HepG2 (cell line): ENCODE measurements around the gene AADACL4. TPM values are rescaled to one million over a fixed set of nuclear protein-coding genes. Genes with fewer than 3 reads are reported as not detected.

Experiments used
- ARID4A ChIP-seq: sonication (generic); formaldehyde crosslinking; IDR thresholded peaks from 2 replicates; pipeline ENCODE4 v1.5.0; 2020; ENCODE audit warnings: mild to moderate bottlenecking, missing genetic modification reagents, borderline replicate concordance
- BRCA1 ChIP-seq: sonication (generic); formaldehyde crosslinking; IDR thresholded peaks from 2 replicates; pipeline ENCODE4 v1.4.0; 2020; ENCODE audit warnings: missing genetic modification reagents
- CREB3 ChIP-seq: sonication (generic); formaldehyde crosslinking; IDR thresholded peaks from 2 replicates; pipeline ENCODE4 v1.5.0; 2020; ENCODE audit warnings: missing genetic modification reagents
- FIP1L1 ChIP-seq: fragments of 200-400 bp; formaldehyde crosslinking; IDR thresholded peaks from 2 replicates; pipeline ENCODE4 v1.6.1; 2018; ENCODE audit warnings: low read depth, mild to moderate bottlenecking, low read length, moderate library complexity, borderline replicate concordance; ENCODE audit not compliant: insufficient read depth
- HMGXB3 ChIP-seq: sonication (generic); formaldehyde crosslinking; IDR thresholded peaks from 2 replicates; pipeline ENCODE4 v1.4.0; 2020; ENCODE audit warnings: missing genetic modification reagents, borderline replicate concordance
- HNF4G ChIP-seq, 2 experiments: sonication (generic) in 1 of 2; formaldehyde crosslinking in 1 of 2; IDR thresholded peaks; 2 replicates each; pipeline versions ENCODE4 v1.4.0 to v1.6.1; 2011 to 2020; ENCODE audit warnings: borderline replicate concordance in 2 of 2, low read depth in 2 of 2, mild to moderate bottlenecking in 2 of 2, low read length in 1 of 2, missing genetic modification reagents in 1 of 2, moderate library complexity in 1 of 2
- JUNB ChIP-seq: sonication (generic); formaldehyde crosslinking; IDR thresholded peaks from 2 replicates; pipeline ENCODE4 v1.8.0; 2022; ENCODE audit warnings: missing genetic modification reagents, mild to moderate bottlenecking, borderline replicate concordance
- PBX3 ChIP-seq: sonication (generic); formaldehyde crosslinking; IDR thresholded peaks from 2 replicates; pipeline ENCODE4 v1.8.1; 2023; ENCODE audit warnings: missing genetic modification reagents, inconsistent platforms, borderline replicate concordance
- SIX1 ChIP-seq: sonication (generic); formaldehyde crosslinking; IDR thresholded peaks from 2 replicates; pipeline ENCODE4 v1.4.0; 2020; ENCODE audit warnings: missing genetic modification reagents, borderline replicate concordance
- SRSF9 ChIP-seq: fragments of 200-400 bp; formaldehyde crosslinking; IDR thresholded peaks from 2 replicates; pipeline ENCODE4 v1.6.1; 2018; ENCODE audit warnings: borderline replicate concordance, mild to moderate bottlenecking, low read depth, low read length; ENCODE audit not compliant: insufficient read depth, poor library complexity, severe bottlenecking
- ZBTB37 ChIP-seq: sonication (generic); formaldehyde crosslinking; IDR thresholded peaks from 2 replicates; pipeline ENCODE4 v1.4.0; 2020; ENCODE audit warnings: mild to moderate bottlenecking, missing genetic modification reagents
- ZFY ChIP-seq: sonication (generic); formaldehyde crosslinking; IDR thresholded peaks from 2 replicates; pipeline ENCODE4 v1.4.0; 2020; ENCODE audit warnings: missing genetic modification reagents
- ZNF674 ChIP-seq: sonication (generic); formaldehyde crosslinking; IDR thresholded peaks from 2 replicates; pipeline ENCODE4 v1.5.0; 2020; ENCODE audit warnings: low read depth, mild to moderate bottlenecking, missing genetic modification reagents
- polyA plus RNA-seq, 8 experiments: library from polyadenylated mRNA; depleted of rRNA in 3 of 8; stranded (reverse) in 7 of 8; unstranded in 1 of 8; fragments of >200 nt; fragmentation: Illumina TruSeq in 4 of 8; extraction: Trizol in 4 of 8; gene quantifications; 2 replicates each; pipeline versions ENCODE4 v1.2.1 to v1.2.3, GENCODE V29; 2011 to 2016; ENCODE audit warnings: low read depth in 4 of 8, missing spikeins in 1 of 8, mixed read lengths in 1 of 8; ENCODE audit not compliant: insufficient read depth in 1 of 8
- total RNA-seq, 5 experiments: library from RNA; depleted of rRNA; stranded (reverse); fragments of >200 nt; fragmentation: Illumina TruSeq; extraction: Trizol; gene quantifications; 2 replicates each; pipeline ENCODE4 v1.2.3, GENCODE V29; 2016; ENCODE audit warnings: low read depth in 1 of 5

The AADACL4 gene
- total and polyA plus RNA-seq, 2 of the 13 experiments (the other 11 are each of a cell fraction or from before 2014, with no cell fraction given), result not detected

- TF ChIP-seq PBX3 (CRISPR knock-in tag), result no peak
- TF ChIP-seq ZBTB37, result no peak
- peak; percentile 92 for TF ChIP-seq JUNB (CRISPR knock-in tag)
- no peak for TF ChIP-seq FIP1L1
- TF ChIP-seq HNF4G (IDR thresholded peaks at IDR 0.05; ENCODE audit: borderline replicate concordance, low read depth, low read length), result no peak; the same call in 1 of the 2 replicates
- peak; percentile 77; the same call in 1 of the 2 replicates for TF ChIP-seq HNF4G (CRISPR knock-in tag; IDR thresholded peaks at IDR 0.05; ENCODE audit: borderline replicate concordance, low read depth)
- TF ChIP-seq SIX1 (CRISPR knock-in tag), result peak; percentile 59; the same call in 1 of the 2 replicates
- no peak for TF ChIP-seq BRCA1 (CRISPR knock-in tag)
- TF ChIP-seq ZFY (CRISPR knock-in tag), result no peak
- TF ChIP-seq HMGXB3, result no peak
- peak; percentile 64; the same call in 1 of the 2 replicates for TF ChIP-seq ARID4A
- no peak for TF ChIP-seq SRSF9
- no peak for TF ChIP-seq CREB3
- TF ChIP-seq ZNF674 (CRISPR knock-in tag), result no peak
Measured at GRCh38 chr1:12604114-12604874, 39.6 kb upstream of the AADACL4 start (continued).
